ENCODE data around the gene PTPN14. TPM values are rescaled to one million over a fixed set of nuclear protein-coding genes. Genes with fewer than 3 reads are reported as not detected.

The PTPN14 gene
- total and polyA plus RNA-seq, 2 of the 8 experiments (the other 6 are each of a cell fraction or from before 2014, with no cell fraction given): 14.4 to 93.6 TPM

DNA sequence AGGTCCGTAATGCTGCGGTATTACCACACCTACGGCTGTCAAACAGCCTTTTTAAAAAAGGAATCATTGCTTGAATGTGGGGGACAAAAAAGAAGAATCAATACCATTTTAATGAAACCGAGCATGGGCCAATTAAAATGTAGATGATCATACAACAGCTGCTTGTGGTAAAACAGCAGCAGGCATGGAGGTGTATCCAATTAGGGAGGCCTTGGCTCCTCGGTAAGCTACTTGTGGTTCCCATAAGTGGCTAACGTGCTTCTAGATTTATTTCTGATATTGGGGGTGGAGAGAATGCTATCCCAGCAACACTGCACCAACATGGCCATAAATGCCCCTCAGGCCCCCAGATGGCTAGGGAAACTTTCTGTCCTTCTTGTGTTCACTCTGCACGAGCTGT is 1.8 kb downstream of the PTPN14 start:
- H2BK12ac ChIP-seq (ENCODE audit: low read depth, low read length): no peak overlapping the region
- H2AFZ ChIP-seq (ENCODE audit: low read length): no peak overlapping the region
- H3K4ac ChIP-seq (replicated peaks; ENCODE audit: insufficient read length, low read depth, low read length): no peak overlapping the region
- H3K4me3 ChIP-seq (ENCODE audit: extremely low read depth in 1 of 4, insufficient read depth in 2 of 4, low read depth in 3 of 4, low read length in 4 of 4): peak overlapping the region; percentile 80 to 99 (median 92); a peak in 7 of 8 replicates
- no peaks in the 10 kb centered on the region for H3K36me3 ChIP-seq (ENCODE audit: control insufficient read depth in 2 of 4, insufficient read depth in 4 of 4, low read length in 3 of 4)
- WGBS, 2 experiments (ENCODE audit: extremely low coverage in 1 of 2, insufficient coverage in 1 of 2, insufficient read length in 1 of 2, insufficient replicate concordance in 2 of 2, low coverage in 1 of 2, low lambda C conversion rate in 2 of 2, missing lambda C conversion rate in 1 of 2): 65% methylated on average over 7 of the region's 7 CpGs; no CpG with 5 or more reads in 1 of the 2 experiments
- no peak overlapping the region for H3K27ac ChIP-seq (ENCODE audit: low read depth, low read length)
- H4K91ac ChIP-seq (replicated peaks; ENCODE audit: insufficient read length, low read length): no peak overlapping the region
- no peak overlapping the region for H2BK120ac ChIP-seq (replicated peaks; ENCODE audit: low read depth, low read length)
- DNase-seq (ENCODE audit: low read depth in 1 of 2, low spot score in 2 of 2) (no peak), FAIRE-seq (no peak)
- no peak overlapping the region for H3K56ac ChIP-seq (replicated peaks; ENCODE audit: insufficient read length, low read depth, low read length)
- no peak overlapping the region for H2BK15ac ChIP-seq (ENCODE audit: low read length)
- no peak overlapping the region for H3K18ac ChIP-seq (ENCODE audit: extremely low read depth, low read length)
- H3K79me1 ChIP-seq (ENCODE audit: low read depth, low read length): peaks cover 12% of the 10 kb centered on the region
- POLR2A ChIA-PET (ENCODE audit: partially characterized antibody): interaction anchor here (1.1 to 5.9 kb wide), 11 partner anchors 9 to 126 kb away, joined by 3 to 99 read pairs (median 8); no protein-coding TSS in a partner anchor
- peaks cover 8% of the 10 kb centered on the region; the same call in 1 of the 2 replicates for H3K23me2 ChIP-seq (ENCODE audit: low read depth, low read length)
- H3K23ac ChIP-seq (ENCODE audit: insufficient read length): no peak overlapping the region
- peak overlapping the region; percentile 85 to 96 for H3K4me2 ChIP-seq (ENCODE audit: insufficient read depth in 1 of 2, low read depth in 2 of 2, low read length in 2 of 2)
- H3K4me1 ChIP-seq (replicated peaks in 1 of 4; ENCODE audit: control insufficient read depth in 3 of 4, insufficient read depth in 4 of 4, low read length in 3 of 4): peaks cover 5 to 18% (median 11%) of the 10 kb centered on the region in 4 experiments; a peak in 6 of 7 replicates
- H4K8ac ChIP-seq (ENCODE audit: extremely low read depth, insufficient read depth, low read length): no peak overlapping the region
- H3K27me3 ChIP-seq (replicated peaks in 1 of 4; ENCODE audit: control insufficient read depth in 3 of 4, extremely low read depth in 1 of 4, insufficient read depth in 3 of 4, low read length in 3 of 4): no peaks in the 10 kb centered on the region
- H2BK20ac ChIP-seq (ENCODE audit: low read length): no peak overlapping the region; the same call in 1 of the 2 replicates
- H4K20me1 ChIP-seq (replicated peaks in 1 of 2; ENCODE audit: control insufficient read depth in 1 of 2, insufficient read depth in 2 of 2, low read length in 2 of 2): peaks cover 2 to 9% of the 10 kb centered on the region in 2 experiments
- TF ChIP-seq HDAC2 (IDR thresholded peaks at IDR 0.05; ENCODE audit: borderline replicate concordance in 1 of 2, low read depth in 2 of 2, low read length in 2 of 2): no peak
- TF ChIP-seq EP300 (IDR thresholded peaks at IDR 0.05; ENCODE audit: borderline replicate concordance in 1 of 2, low read depth in 2 of 2, low read length in 2 of 2): no peak
- TF ChIP-seq SP1 (IDR thresholded peaks at IDR 0.05; ENCODE audit: low read depth, low read length): no peak
- no peak for TF ChIP-seq PHF8 (conservative IDR thresholded peaks at IDR 0.05; ENCODE audit: low read depth, low read length)
- TF ChIP-seq NRF1 (IDR thresholded peaks at IDR 0.05; ENCODE audit: low read depth, low read length): no peak
- TF ChIP-seq HDAC6 (IDR thresholded peaks at IDR 0.05; ENCODE audit: low read depth, low read length): no peak
- no peak for TF ChIP-seq RNF2 (IDR thresholded peaks at IDR 0.05; ENCODE audit: borderline replicate concordance, low read depth, low read length, missing control alignments, poor library complexity, severe bottlenecking)
- H4K5ac ChIP-seq (ENCODE audit: insufficient read length, low read depth, low read length): no peak overlapping the region
- H2AK5ac ChIP-seq (ENCODE audit: low read depth, low read length): no peak overlapping the region
- H3K9me3 ChIP-seq (ENCODE audit: insufficient read depth in 2 of 2, low read depth in 1 of 2, low read length in 1 of 2): no peaks in the 10 kb centered on the region
- CTCF ChIA-PET (ENCODE audit: partially characterized antibody): interaction anchor here (1.0 to 7.2 kb wide), 12 partner anchors 10 to 217 kb away, joined by 3 to 54 read pairs (median 5); no protein-coding TSS in a partner anchor
- peaks cover 26 to 62% of the 10 kb centered on the region in 2 experiments for H3K79me2 ChIP-seq (ENCODE audit: control insufficient read depth in 1 of 2, insufficient read depth in 2 of 2, low read length in 2 of 2)
- peak overlapping the region in 2 of 4 experiments; percentile 29 to 57; a peak in 2 of 7 replicates for H3K9ac ChIP-seq (replicated peaks in 1 of 4; ENCODE audit: extremely low read depth in 1 of 4, low read depth in 3 of 4, low read length in 3 of 4)
- no peak overlapping the region for H2BK5ac ChIP-seq (ENCODE audit: low read depth, low read length)
- H3K14ac ChIP-seq (ENCODE audit: insufficient read length): no peak overlapping the region
